Progenitor cell of endocrine pancreas (in vitro differentiated cells): Measurements from ENCODE around the gene SLC6A5. TPM values are rescaled to one million over a fixed set of nuclear protein-coding genes. Genes with fewer than 3 reads are reported as not detected.

Experiments used
- DNase-seq: peaks from one replicate; pipeline ENCODE4 v3.0.0; 2021; ENCODE audit warnings: low spot score; ENCODE audit not compliant: unreplicated experiment
- H3K27ac Mint-ChIP-seq: 2 replicates; pipeline ENCODE4 v1.8.0; 2021; ENCODE audit warnings: mild to moderate bottlenecking, moderate library complexity, mixed read lengths
- H3K27me3 Mint-ChIP-seq: 2 replicates; pipeline ENCODE4 v1.8.0; 2021; ENCODE audit warnings: mixed read lengths
- H3K36me3 Mint-ChIP-seq: 2 replicates; pipeline ENCODE4 v1.8.0; 2022; ENCODE audit warnings: mixed read lengths; ENCODE audit not compliant: insufficient read depth
- H3K4me1 Mint-ChIP-seq: 2 replicates; pipeline ENCODE4 v1.8.0; 2021; ENCODE audit warnings: low read depth, mixed read lengths
- H3K4me3 Mint-ChIP-seq: 2 replicates; pipeline ENCODE4 v1.8.0; 2021; ENCODE audit warnings: low read depth, mild to moderate bottlenecking, moderate library complexity, mixed read lengths
- H3K9me3 Mint-ChIP-seq: 2 replicates; pipeline ENCODE4 v1.8.0; 2021; ENCODE audit warnings: low read depth, mixed read lengths
- total RNA-seq: library from RNA; stranded (reverse); gene quantifications from 2 replicates; pipeline ENCODE4 v1.2.1, GENCODE V29; 2021
- TF ChIP-seq, protein P1 (sequence below): fragments of 200-600 bp; sonication (generic); IDR thresholded peaks from one replicate; pipeline ENCODE4 v1.5.0; 2021; ENCODE audit warnings: antibody characterized with exemption, mild to moderate bottlenecking; ENCODE audit not compliant: unreplicated experiment

SLC6A5 gene
- total RNA-seq, 1 donor from 2014 or later, result not detected

DNA sequence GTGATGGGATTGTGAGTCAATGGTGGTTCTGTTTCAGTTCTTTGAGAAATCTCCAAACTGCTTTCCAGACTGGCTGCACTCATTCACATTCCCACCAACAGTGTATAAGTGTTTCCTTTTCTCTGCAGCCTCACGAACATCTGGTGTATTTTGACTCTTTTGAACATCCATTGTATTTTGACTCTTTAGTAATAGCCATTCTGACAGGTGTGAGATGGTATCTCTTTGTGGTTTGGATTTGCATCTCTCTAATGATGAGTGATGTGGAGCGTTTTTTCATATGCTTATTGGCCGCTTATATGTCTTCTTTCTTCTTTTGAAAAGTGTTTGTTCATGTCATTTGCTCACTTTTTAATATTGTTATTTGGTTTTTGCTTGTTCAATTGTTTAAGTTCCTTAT is 89.4 kb downstream of the SLC6A5 start:
- Mint-ChIP-seq H3K27me3 (no peaks in the 10 kb centered on the region), H3K36me3 (no peaks in the 10 kb centered on the region), H3K4me1 (no peaks in the 10 kb centered on the region), H3K9me3 (peaks cover 3% of the 10 kb centered on the region), H3K4me3 (no peak overlapping the region), H3K27ac (no peak overlapping the region)
- TF ChIP-seq, protein P1, sequence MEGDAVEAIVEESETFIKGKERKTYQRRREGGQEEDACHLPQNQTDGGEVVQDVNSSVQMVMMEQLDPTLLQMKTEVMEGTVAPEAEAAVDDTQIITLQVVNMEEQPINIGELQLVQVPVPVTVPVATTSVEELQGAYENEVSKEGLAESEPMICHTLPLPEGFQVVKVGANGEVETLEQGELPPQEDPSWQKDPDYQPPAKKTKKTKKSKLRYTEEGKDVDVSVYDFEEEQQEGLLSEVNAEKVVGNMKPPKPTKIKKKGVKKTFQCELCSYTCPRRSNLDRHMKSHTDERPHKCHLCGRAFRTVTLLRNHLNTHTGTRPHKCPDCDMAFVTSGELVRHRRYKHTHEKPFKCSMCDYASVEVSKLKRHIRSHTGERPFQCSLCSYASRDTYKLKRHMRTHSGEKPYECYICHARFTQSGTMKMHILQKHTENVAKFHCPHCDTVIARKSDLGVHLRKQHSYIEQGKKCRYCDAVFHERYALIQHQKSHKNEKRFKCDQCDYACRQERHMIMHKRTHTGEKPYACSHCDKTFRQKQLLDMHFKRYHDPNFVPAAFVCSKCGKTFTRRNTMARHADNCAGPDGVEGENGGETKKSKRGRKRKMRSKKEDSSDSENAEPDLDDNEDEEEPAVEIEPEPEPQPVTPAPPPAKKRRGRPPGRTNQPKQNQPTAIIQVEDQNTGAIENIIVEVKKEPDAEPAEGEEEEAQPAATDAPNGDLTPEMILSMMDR, result no peak
- DNase-seq, result no peak

DNA sequence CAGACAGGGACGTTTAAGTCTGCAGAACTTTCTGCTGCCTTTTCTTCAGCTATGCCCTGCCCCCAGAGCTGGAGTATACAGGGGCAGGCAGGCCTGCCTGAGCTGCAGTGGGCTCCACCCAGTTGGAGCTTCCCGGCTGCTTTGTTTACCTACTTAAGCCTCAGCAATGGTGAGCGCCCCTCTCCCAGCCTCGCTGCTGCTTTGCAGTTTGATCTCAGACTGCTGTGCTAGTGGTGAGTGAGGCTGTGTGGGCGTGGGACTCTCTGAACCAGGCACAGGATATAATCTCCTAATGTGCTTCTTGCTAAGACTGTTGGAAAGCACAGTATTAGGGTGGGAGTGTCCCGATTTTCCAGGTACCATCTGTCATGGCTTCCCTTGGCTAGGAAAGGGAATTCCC is 108.5 kb downstream of the SLC6A5 start:
- Mint-ChIP-seq H3K4me1 (no peaks in the 10 kb centered on the region), H3K36me3 (peaks cover 1% of the 10 kb centered on the region), H3K9me3 (peaks cover 21% of the 10 kb centered on the region), H3K27ac (no peak overlapping the region), H3K4me3 (no peak overlapping the region), H3K27me3 (no peaks in the 10 kb centered on the region)
- TF ChIP-seq, protein P1, result no peak
- DNase-seq, result no peak

Other genes starting within 250 kb of the SLC6A5 start
- 21.4 and 22.2 TPM in 2 replicates for gene HTATIP2, start 235.9 kb upstream of the SLC6A5 start, total RNA-seq
- gene PRMT3, start 211.9 kb upstream of the SLC6A5 start, total RNA-seq, result 12.2 and 19.3 TPM in 2 replicates
- gene NELL1, start 70.0 kb downstream of the SLC6A5 start, total RNA-seq, result 2.2 and 6.0 TPM in 2 replicates